GM12892 (cell line): ENCODE results near the gene NFYA.

Experiments used
- POLR2A ChIP-seq: IDR thresholded peaks from 2 replicates; pipeline ENCODE4 v1.6.1; 2011; ENCODE audit warnings: low read depth, low read length, control low read depth
- POLR2AphosphoS5 ChIP-seq: IDR thresholded peaks from 2 replicates; pipeline ENCODE4 v1.6.1; 2011; ENCODE audit warnings: low read depth, low read length, control low read depth

- TF ChIP-seq POLR2AphosphoS5 (no peak), POLR2A (no peak)
Measured at GRCh38 chr6:41092421-41093140, 19.8 kb downstream of the NFYA start.
